Vagina (tissue), 2 donors: ENCODE results near the gene TUT4. TPM values are rescaled to one million over a fixed set of nuclear protein-coding genes. Genes with fewer than 3 reads are reported as not detected.

Experiments used
- DNase-seq, 2 donors: peaks; one replicate each; pipeline ENCODE4 v3.0.0-alpha.2; 2017; ENCODE audit errors: extremely low spot score in 2 of 2
- H3K27ac ChIP-seq: fragments of 200-600 bp; sonication (generic); one replicate; pipeline ENCODE4 v1.5.1; 2019
- H3K27me3 ChIP-seq: fragments of 200-600 bp; sonication (generic); one replicate; pipeline ENCODE4 v1.5.1; 2019
- H3K36me3 ChIP-seq, 2 donors: fragments of 200-600 bp; sonication (generic); one replicate each; pipeline ENCODE4 v1.5.1; 2017 to 2019
- H3K4me1 ChIP-seq: fragments of 200-600 bp; sonication (generic); one replicate; pipeline ENCODE4 v1.5.1; 2019
- H3K4me3 ChIP-seq, 2 donors: fragments of 200-600 bp; sonication (generic); 1 replicate in 1 of 2; 2 replicates in 1 of 2; pipeline ENCODE4 v1.5.1; 2016 to 2019
- H3K9me3 ChIP-seq: fragments of 200-600 bp; sonication (generic); one replicate; pipeline ENCODE4 v1.5.1; 2019
- POLR2A ChIP-seq, 2 donors: fragments of 450-650 bp; IDR thresholded peaks; one replicate each; pipeline ENCODE4 v1.6.1; 2017; ENCODE audit warnings: antibody characterized with exemption in 2 of 2, mild to moderate bottlenecking in 2 of 2, moderate library complexity in 2 of 2
- POLR2AphosphoS5 ChIP-seq, 2 donors: sonication (generic); formaldehyde crosslinking; IDR thresholded peaks; one replicate each; pipeline ENCODE4 v1.9.0; 2017; ENCODE audit warnings: antibody characterized with exemption in 2 of 2, mild to moderate bottlenecking in 2 of 2, low read depth in 1 of 2; ENCODE audit not compliant: insufficient read depth in 1 of 2
- intact Hi-C: fragments of 100-400 bp; cut with DNase I; formaldehyde crosslinking; loops from one replicate; pipeline ENCODE4 v1.15.1; 2023
- total RNA-seq: library from RNA; depleted of rRNA; stranded (reverse); fragments of >200 nt; gene quantifications from one replicate; pipeline ENCODE4 v1.2.3, GENCODE V29; 2016
- TF ChIP-seq, protein P1 (sequence below), 3 experiments: fragments of 450-650 bp in 2 of 3; fragments of 200-600 bp in 1 of 3; sonication (generic) in 1 of 3; IDR thresholded peaks; one replicate each; pipeline ENCODE4 v1.5.1; 2017 to 2019; ENCODE audit warnings: antibody characterized with exemption in 3 of 3, mild to moderate bottlenecking in 2 of 3, moderate library complexity in 2 of 3

TUT4 gene
- total RNA-seq, 1 donor from 2014 or later = 78.1 TPM

DNA sequence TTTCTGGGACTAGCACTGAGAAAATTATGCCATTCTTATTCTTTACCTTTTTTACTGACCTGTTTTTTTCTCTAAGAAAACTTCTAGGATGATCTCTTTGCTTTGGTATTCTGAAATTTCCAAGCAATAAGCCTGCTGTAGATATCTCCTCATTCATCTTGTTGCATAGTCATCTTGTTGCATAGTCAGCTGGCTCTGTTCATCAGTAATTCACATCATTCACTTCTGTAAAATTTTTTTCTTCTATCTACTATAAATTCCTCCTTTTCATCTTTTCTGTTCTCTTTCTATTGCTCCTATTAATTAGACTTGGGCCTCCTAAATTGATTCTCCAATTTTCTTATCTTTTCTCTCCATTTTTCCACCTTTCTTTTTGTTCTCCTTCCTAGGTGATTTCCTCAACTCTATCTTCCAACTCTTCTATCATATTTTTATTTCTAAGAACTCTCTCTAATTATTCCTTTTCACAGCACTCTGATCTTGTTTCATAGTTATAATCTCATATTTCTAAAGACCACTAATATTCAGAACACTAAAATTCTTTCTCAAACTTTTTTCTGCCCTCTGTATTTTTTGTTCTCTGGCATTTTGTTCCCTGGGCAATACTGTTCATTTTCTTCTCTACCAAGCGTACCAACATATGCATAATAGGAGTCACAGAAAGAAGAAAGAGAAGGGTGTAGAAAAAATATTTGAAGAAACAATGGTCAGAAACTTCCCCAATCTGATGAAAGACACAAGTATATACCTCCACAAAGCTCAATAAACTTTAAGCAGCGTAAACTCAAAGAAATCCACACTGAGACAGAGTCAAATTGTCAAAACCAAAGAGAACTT, 17.7 kb downstream of the TUT4 start:
- no peak for TF ChIP-seq POLR2A (IDR thresholded peaks at IDR 0.05)
- TF ChIP-seq, protein P1, sequence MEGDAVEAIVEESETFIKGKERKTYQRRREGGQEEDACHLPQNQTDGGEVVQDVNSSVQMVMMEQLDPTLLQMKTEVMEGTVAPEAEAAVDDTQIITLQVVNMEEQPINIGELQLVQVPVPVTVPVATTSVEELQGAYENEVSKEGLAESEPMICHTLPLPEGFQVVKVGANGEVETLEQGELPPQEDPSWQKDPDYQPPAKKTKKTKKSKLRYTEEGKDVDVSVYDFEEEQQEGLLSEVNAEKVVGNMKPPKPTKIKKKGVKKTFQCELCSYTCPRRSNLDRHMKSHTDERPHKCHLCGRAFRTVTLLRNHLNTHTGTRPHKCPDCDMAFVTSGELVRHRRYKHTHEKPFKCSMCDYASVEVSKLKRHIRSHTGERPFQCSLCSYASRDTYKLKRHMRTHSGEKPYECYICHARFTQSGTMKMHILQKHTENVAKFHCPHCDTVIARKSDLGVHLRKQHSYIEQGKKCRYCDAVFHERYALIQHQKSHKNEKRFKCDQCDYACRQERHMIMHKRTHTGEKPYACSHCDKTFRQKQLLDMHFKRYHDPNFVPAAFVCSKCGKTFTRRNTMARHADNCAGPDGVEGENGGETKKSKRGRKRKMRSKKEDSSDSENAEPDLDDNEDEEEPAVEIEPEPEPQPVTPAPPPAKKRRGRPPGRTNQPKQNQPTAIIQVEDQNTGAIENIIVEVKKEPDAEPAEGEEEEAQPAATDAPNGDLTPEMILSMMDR (IDR thresholded peaks at IDR 0.05) = no peak
- no peak for TF ChIP-seq POLR2AphosphoS5 (IDR thresholded peaks at IDR 0.05; ENCODE audit: insufficient read depth in 1 of 2, low read depth in 1 of 2)
- H3K9me3 ChIP-seq = no peaks in the 10 kb centered on the region
- no peak for DNase-seq
- no peaks in the 10 kb centered on the region for H3K36me3 ChIP-seq
- H3K27me3 ChIP-seq = no peaks in the 10 kb centered on the region
- intact Hi-C loops = no loop called here
- H3K27ac ChIP-seq = no peak overlapping the region
- peaks cover 8% of the 10 kb centered on the region for H3K4me1 ChIP-seq
- H3K4me3 ChIP-seq = no peak overlapping the region

DNA sequence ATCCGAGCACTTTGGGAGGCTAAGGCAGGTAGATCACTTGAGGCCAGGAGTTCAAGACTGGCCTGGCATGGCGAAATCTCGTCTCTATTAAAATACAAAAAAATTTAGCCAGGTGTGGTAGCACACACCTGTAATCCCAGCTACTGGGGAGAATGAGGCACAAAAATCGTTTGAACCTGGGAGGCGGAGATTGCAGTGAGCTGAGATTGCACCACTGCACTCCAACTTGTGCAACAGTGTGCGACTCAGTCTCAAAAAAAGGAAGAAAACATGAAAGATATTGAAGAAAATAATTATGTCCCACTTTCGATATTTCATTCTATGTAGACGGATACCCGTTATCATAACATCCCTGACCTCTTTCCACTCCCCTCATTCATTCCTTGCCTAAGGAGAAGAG, 19.2 kb downstream of the TUT4 start:
- Histone ChIP-seq H3K9me3 (no peaks in the 10 kb centered on the region), H3K4me3 (no peak overlapping the region), H3K27me3 (no peaks in the 10 kb centered on the region), H3K36me3 (no peaks in the 10 kb centered on the region), H3K4me1 (peaks cover 1% of the 10 kb centered on the region), H3K27ac (no peak overlapping the region)
- TF ChIP-seq, protein P1 (IDR thresholded peaks at IDR 0.05) = no peak
- TF ChIP-seq POLR2A (IDR thresholded peaks at IDR 0.05) (no peak), POLR2AphosphoS5 (IDR thresholded peaks at IDR 0.05; ENCODE audit: insufficient read depth in 1 of 2, low read depth in 1 of 2) (no peak)
- no peak for DNase-seq
- intact Hi-C loops = no loop called here

DNA sequence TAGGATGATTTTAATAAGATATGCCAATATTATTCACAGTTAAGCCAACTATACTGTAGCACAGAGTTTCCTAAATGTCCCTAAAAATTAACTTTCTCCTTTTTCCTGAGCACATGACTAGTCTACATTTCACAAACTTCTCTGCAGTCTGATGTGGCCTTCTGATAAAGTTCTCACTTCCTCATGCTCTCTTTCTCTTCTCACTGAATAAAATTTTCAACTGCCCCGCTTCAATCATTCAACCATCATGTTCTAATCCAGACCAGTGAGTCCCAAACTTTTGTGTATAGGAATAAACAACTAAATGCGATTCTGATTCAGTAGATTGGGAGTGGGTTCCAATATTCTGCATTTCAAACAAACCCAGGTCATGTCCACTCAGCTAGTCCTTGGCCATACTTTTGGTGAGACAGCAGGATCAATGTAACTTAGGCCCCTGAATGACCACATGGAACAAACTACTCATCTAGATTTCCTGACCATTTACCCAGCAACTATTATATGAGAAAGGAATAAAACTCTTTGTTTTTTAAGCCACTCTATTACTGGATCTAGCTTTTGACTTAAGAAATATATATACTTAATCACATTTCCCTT, 20.1 kb downstream of the TUT4 start:
- no peaks in the 10 kb centered on the region for H3K36me3 ChIP-seq
- no peaks in the 10 kb centered on the region for H3K27me3 ChIP-seq
- H3K9me3 ChIP-seq = no peaks in the 10 kb centered on the region
- H3K4me3 ChIP-seq = no peak overlapping the region
- DNase-seq = no peak
- H3K27ac ChIP-seq = no peak overlapping the region
- TF ChIP-seq, protein P1 (IDR thresholded peaks at IDR 0.05) = no peak
- TF ChIP-seq POLR2AphosphoS5 (IDR thresholded peaks at IDR 0.05; ENCODE audit: insufficient read depth in 1 of 2, low read depth in 1 of 2) (no peak), POLR2A (IDR thresholded peaks at IDR 0.05) (no peak)
- no peaks in the 10 kb centered on the region for H3K4me1 ChIP-seq
- intact Hi-C loops = no loop called here

DNA sequence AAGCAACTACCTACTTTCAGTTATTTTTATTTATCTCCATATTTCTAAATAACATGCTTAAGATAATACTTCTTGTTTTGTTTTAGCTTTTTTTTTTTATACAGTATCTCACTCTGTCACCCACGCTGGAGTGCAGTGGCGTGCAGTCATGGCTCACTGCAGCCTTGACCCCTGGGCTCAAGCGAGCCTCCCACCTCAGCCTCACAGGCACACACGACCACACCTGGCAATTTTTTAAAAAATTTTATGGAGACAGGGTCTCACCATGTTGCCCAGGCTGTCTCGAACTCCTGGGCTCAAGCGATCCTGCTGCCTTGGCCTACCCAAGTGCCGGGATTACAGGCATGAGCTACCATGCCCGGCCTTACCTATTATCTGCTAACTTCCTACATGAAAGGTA, 20.6 kb downstream of the TUT4 start:
- no peak overlapping the region for H3K27ac ChIP-seq
- DNase-seq = no peak
- no peak for TF ChIP-seq POLR2A (IDR thresholded peaks at IDR 0.05)
- TF ChIP-seq POLR2AphosphoS5 (IDR thresholded peaks at IDR 0.05; ENCODE audit: insufficient read depth in 1 of 2, low read depth in 1 of 2) = no peak
- TF ChIP-seq, protein P1 (IDR thresholded peaks at IDR 0.05) = no peak
- H3K27me3 ChIP-seq = no peaks in the 10 kb centered on the region
- no peak overlapping the region for H3K4me3 ChIP-seq
- no peaks in the 10 kb centered on the region for H3K36me3 ChIP-seq
- no peaks in the 10 kb centered on the region for H3K4me1 ChIP-seq
- H3K9me3 ChIP-seq = no peaks in the 10 kb centered on the region
- intact Hi-C loops = no loop called here
